Osteoblast (primary cell): ENCODE results near the gene UBE2E2. TPM values are rescaled to one million over a fixed set of nuclear protein-coding genes. Genes with fewer than 3 reads are reported as not detected.

ENCODE experiments used
- DNase-seq: peaks from one replicate; pipeline ENCODE4 v3.0.0; 2011; ENCODE audit warnings: low spot score, mixed read lengths; ENCODE audit not compliant: insufficient read length; ENCODE audit errors: missing footprints
- H2AFZ ChIP-seq: 2 replicates; pipeline ENCODE4 v1.6.0; 2011; ENCODE audit warnings: mild to moderate bottlenecking, low read length
- H3K27ac ChIP-seq: 2 replicates; pipeline ENCODE4 v1.5.1; 2011; ENCODE audit warnings: mild to moderate bottlenecking, low read depth, low read length, moderate library complexity
- H3K27me3 ChIP-seq: 2 replicates; pipeline ENCODE4 v1.6.0; 2012; ENCODE audit warnings: mild to moderate bottlenecking, control low read depth, inconsistent platforms, low read length, moderate library complexity; ENCODE audit not compliant: insufficient read depth
- H3K36me3 ChIP-seq: 2 replicates; pipeline ENCODE4 v1.5.1; 2011; ENCODE audit warnings: mild to moderate bottlenecking, low read length, control low read depth, moderate library complexity; ENCODE audit not compliant: insufficient read depth
- H3K4me1 ChIP-seq: 2 replicates; pipeline ENCODE4 v1.5.1; 2011; ENCODE audit warnings: mild to moderate bottlenecking, low read length, control low read depth, moderate library complexity; ENCODE audit not compliant: insufficient read depth
- H3K4me2 ChIP-seq: 2 replicates; pipeline ENCODE4 v1.6.0; 2011; ENCODE audit warnings: mild to moderate bottlenecking, low read length; ENCODE audit not compliant: insufficient read depth
- H3K4me3 ChIP-seq: fragments of 200-600 bp; sonication (generic); 3 replicates; pipeline ENCODE4 v1.5.1; 2012; ENCODE audit warnings: mild to moderate bottlenecking, low read length, inconsistent platforms; ENCODE audit not compliant: insufficient read depth
- H3K79me2 ChIP-seq: 2 replicates; pipeline ENCODE4 v1.6.0; 2012; ENCODE audit warnings: mild to moderate bottlenecking, low read length, control low read depth, inconsistent platforms; ENCODE audit not compliant: insufficient read depth
- H3K9me3 ChIP-seq: 2 replicates; pipeline ENCODE4 v1.5.1; 2011; ENCODE audit warnings: low read depth, low read length, control low read depth
- H4K20me1 ChIP-seq: 2 replicates; pipeline ENCODE4 v1.6.0; 2012; ENCODE audit warnings: mild to moderate bottlenecking, low read length, control low read depth; ENCODE audit not compliant: insufficient read depth
- total RNA-seq: library from RNA; depleted of rRNA; stranded (reverse); fragments of >200 nt; gene quantifications from 2 replicates; pipeline ENCODE4 v1.2.3, GENCODE V29; 2012
- TF ChIP-seq, protein P1 (sequence below): IDR thresholded peaks from 2 replicates; pipeline ENCODE4 v1.5.1; 2011; ENCODE audit warnings: mild to moderate bottlenecking, low read depth, low read length, moderate library complexity; ENCODE audit errors: extremely low read depth

Gene UBE2E2
- total RNA-seq, 1 donor: 49.6 TPM

- TF ChIP-seq, protein P1, sequence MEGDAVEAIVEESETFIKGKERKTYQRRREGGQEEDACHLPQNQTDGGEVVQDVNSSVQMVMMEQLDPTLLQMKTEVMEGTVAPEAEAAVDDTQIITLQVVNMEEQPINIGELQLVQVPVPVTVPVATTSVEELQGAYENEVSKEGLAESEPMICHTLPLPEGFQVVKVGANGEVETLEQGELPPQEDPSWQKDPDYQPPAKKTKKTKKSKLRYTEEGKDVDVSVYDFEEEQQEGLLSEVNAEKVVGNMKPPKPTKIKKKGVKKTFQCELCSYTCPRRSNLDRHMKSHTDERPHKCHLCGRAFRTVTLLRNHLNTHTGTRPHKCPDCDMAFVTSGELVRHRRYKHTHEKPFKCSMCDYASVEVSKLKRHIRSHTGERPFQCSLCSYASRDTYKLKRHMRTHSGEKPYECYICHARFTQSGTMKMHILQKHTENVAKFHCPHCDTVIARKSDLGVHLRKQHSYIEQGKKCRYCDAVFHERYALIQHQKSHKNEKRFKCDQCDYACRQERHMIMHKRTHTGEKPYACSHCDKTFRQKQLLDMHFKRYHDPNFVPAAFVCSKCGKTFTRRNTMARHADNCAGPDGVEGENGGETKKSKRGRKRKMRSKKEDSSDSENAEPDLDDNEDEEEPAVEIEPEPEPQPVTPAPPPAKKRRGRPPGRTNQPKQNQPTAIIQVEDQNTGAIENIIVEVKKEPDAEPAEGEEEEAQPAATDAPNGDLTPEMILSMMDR: no peak
- DNase-seq: no peak
Measured at GRCh38 chr3:23219117-23219516, 16.0 kb downstream of the UBE2E2 start.

GRCh38 chr3:23219552-23219951 is 16.4 kb downstream of the UBE2E2 start:
- H3K4me3 ChIP-seq: no peak overlapping the region
- H4K20me1 ChIP-seq: peaks cover 13% of the 10 kb centered on the region
- no peak overlapping the region for H3K27ac ChIP-seq
- H3K79me2 ChIP-seq: peaks cover 61% of the 10 kb centered on the region
- no peaks in the 10 kb centered on the region for H3K9me3 ChIP-seq
- no peak overlapping the region for H3K4me2 ChIP-seq
- TF ChIP-seq, protein P1: no peak
- DNase-seq: no peak
- H3K4me1 ChIP-seq: no peaks in the 10 kb centered on the region
- no peaks in the 10 kb centered on the region for H3K27me3 ChIP-seq
- H3K36me3 ChIP-seq: no peaks in the 10 kb centered on the region
- no peak overlapping the region for H2AFZ ChIP-seq

More at GRCh38 chr3:23219117-23219516, 16.0 kb downstream of the UBE2E2 start:
- H3K79me2 ChIP-seq: peaks cover 57% of the 10 kb centered on the region
- H3K27ac ChIP-seq: no peak overlapping the region
- H3K9me3 ChIP-seq: no peaks in the 10 kb centered on the region
- no peak overlapping the region for H3K4me3 ChIP-seq
- no peak overlapping the region for H2AFZ ChIP-seq
- H3K4me1 ChIP-seq: no peaks in the 10 kb centered on the region
- H4K20me1 ChIP-seq: peaks cover 13% of the 10 kb centered on the region
- H3K27me3 ChIP-seq: no peaks in the 10 kb centered on the region
- no peak overlapping the region for H3K4me2 ChIP-seq
- no peaks in the 10 kb centered on the region for H3K36me3 ChIP-seq

- TF ChIP-seq, protein P1: no peak
- Histone ChIP-seq H3K79me2 (peaks cover 69% of the 10 kb centered on the region), H3K4me2 (no peak overlapping the region), H2AFZ (no peak overlapping the region), H3K4me1 (no peaks in the 10 kb centered on the region), H3K36me3 (no peaks in the 10 kb centered on the region), H3K9me3 (no peaks in the 10 kb centered on the region), H3K4me3 (no peak overlapping the region), H3K27ac (no peak overlapping the region), H4K20me1 (peaks cover 16% of the 10 kb centered on the region), H3K27me3 (no peaks in the 10 kb centered on the region)
- no peak for DNase-seq
Measured at GRCh38 chr3:23221136-23221535, 18.0 kb downstream of the UBE2E2 start.

- no peaks in the 10 kb centered on the region for H3K36me3 ChIP-seq
- no peaks in the 10 kb centered on the region for H3K9me3 ChIP-seq
- H3K4me2 ChIP-seq: no peak overlapping the region
- DNase-seq: no peak
- peaks cover 31% of the 10 kb centered on the region for H4K20me1 ChIP-seq
- no peak overlapping the region for H3K27ac ChIP-seq
- no peaks in the 10 kb centered on the region for H3K4me1 ChIP-seq
- H3K4me3 ChIP-seq: no peak overlapping the region
- TF ChIP-seq, protein P1: no peak
- H2AFZ ChIP-seq: no peak overlapping the region
- peaks cover 63% of the 10 kb centered on the region for H3K79me2 ChIP-seq
- no peaks in the 10 kb centered on the region for H3K27me3 ChIP-seq
Measured at GRCh38 chr3:23232016-23232415, 28.9 kb downstream of the UBE2E2 start.
